A172 (cell line): Measurements from ENCODE around the gene NETO1. TPM values are rescaled to one million over a fixed set of nuclear protein-coding genes. Genes with fewer than 3 reads are reported as not detected.

ENCODE experiments used
- DNase-seq: peaks from one replicate; pipeline ENCODE4 v3.0.0-alpha.2; 2015; ENCODE audit warnings: low spot score
- total RNA-seq: library from RNA; depleted of rRNA; stranded (reverse); fragments of >200 nt; shearing (Covaris generic); gene quantifications from 2 replicates; pipeline ENCODE4 v1.2.3, GENCODE V29; 2014

The NETO1 gene
- total RNA-seq, 1 experiment from 2014 or later = 27.4 TPM

DNA sequence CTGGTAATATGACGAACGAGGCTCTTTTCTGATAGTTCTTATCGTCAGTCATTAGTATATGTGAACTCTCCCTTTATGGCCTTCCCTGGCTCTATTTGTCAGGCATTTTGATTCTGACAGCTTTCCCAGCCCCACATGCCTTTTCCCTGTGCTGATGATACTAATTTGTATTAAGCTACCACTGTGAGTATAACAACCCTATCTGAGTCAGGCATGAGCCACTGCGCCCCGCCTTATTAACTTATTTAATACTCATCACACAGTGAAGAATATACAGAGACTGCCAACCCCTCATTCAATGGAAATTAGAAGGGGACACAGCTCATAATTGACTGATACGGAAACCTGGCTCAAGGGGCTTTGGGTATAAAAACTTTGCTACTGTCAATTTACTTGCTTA lies 140.0 kb downstream of the NETO1 start:
- DNase-seq = no peak

- DNase-seq = peak; percentile 44
These were observed 140.6 kb downstream of the NETO1 start for GRCh38 chr18:72727038-72727655.

- no peak for DNase-seq
These were observed 141.6 kb downstream of the NETO1 start for GRCh38 chr18:72726201-72726600.

GRCh38 chr18:72721330-72721729 lies 146.5 kb downstream of the NETO1 start:
- DNase-seq = no peak

DNA sequence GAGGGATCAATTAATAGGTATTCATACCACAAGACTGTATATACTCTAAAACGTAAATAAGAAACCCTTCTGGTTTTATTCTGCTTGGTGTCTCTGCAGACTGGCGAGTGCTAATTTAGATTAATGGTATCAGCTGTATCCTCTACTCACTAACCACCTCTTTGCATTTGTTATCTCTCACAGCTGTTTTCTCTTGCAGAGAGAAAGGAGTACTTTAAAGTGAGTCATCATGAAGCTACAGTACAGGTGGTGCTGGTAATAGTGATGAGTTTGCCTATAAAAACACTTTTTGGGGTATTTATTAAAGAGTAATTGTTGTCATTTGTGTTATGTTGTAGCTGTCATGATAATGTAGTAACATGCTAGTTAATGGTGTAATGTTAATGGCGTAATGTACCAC lies 147.7 kb downstream of the NETO1 start:
- DNase-seq = peak; percentile 30

DNA sequence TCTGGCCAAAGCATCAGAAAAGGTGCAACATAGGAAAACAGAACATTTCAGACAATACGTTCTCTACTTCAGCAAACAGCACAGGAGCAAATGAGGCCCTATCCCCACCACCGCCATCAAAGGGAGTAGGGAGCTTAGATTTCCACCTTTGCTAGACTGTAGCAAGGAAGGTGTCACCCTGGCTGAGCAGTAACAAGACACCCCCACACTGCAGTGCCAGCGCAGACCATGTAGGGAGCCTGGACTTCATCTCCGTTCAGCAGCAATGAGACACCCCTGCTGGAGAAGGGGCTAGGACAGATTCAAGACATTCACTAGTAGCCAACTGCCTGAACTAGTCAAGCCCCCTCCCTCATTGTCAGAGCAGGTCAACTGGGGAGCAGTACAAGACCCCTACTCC lies 163.6 kb downstream of the NETO1 start:
- DNase-seq = no peak

DNA sequence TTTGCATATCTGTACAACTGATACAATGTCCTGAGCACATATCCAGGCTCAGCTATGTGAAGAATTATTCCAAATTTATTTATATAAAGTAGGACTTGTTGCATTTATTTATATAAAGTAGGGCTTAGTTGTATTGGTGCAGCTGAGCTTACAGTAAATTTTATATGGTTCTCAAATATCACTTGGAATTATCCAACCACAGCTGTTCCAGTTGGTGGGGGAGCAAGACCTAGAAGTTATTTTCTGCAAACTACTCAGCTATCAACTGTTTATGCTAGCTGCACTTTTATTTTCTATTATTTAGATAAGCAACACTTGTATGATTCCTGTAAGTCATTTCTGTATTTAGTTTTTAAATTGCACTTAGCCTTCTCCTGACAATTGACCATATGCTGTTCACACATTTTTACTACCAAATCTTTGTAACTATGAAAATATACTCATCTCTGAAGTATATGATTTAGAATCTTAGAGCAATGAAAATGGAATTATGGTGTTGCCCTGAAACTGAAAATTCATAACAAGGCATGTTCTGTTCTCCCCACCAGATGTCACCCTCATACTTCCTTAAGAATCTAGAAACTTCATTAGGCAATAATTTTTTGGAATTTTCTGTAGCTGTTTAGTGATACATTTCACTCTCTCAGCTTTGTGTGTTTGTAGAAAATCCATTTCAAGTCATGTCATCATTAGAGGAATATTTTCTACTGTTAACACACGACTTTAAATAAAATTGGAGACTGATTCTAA lies 166.7 kb downstream of the NETO1 start:
- peak; percentile 3 for DNase-seq

DNA sequence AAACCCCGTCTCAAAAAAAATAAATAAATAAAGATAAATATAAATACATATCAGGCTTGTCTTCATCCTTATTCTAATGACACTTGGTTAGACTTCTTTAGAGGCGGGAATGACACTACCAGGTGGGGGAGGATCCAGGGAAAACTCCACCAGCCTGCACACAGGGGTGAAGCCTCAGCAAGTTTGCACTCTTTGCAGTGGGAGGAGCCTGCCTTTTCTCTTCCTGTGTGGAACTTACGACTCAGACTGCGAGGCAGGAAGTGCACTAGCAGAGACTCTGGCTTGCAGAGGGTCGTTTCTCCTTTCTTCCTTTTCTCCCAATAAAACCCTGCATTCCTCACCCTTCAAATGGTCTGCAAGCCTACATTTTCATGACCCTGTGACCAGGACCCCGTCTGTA lies 170.1 kb downstream of the NETO1 start:
- peak; percentile 4 for DNase-seq

- DNase-seq = no peak
These were observed 175.2 kb downstream of the NETO1 start for GRCh38 chr18:72692595-72692994.
